NCI-H1092 (cell line): ENCODE measurements around the gene VEPH1.
A peak's percentile ranks its signal among the peaks of the same experiment; 100 is the strongest.
"Not testable (repeated sequence)": the region's sequence is repeated elsewhere in the genome, so short reads cannot be mapped to it uniquely, and the experiment has no call there.

ENCODE experiments used
- DNase-seq: peaks from one replicate; lab custom pipeline; 2025; lab: John Stamatoyannopoulos, UW

VEPH1 gene

GRCh38 chr3:157384491-157384890 lies 118.7 kb downstream of the VEPH1 start:
- no peak for DNase-seq

- DNase-seq: no peak
Measured at GRCh38 chr3:157384031-157384430, 119.2 kb downstream of the VEPH1 start.

- no peak for DNase-seq
Measured at GRCh38 chr3:157381606-157382005, 121.6 kb downstream of the VEPH1 start.

- DNase-seq: no peak
Measured at GRCh38 chr3:157379525-157380140, 123.6 kb downstream of the VEPH1 start.

- no peak for DNase-seq
Measured at GRCh38 chr3:157376603-157377300, 126.5 kb downstream of the VEPH1 start.

GRCh38 chr3:157375342-157375986 lies 127.8 kb downstream of the VEPH1 start:
- DNase-seq: no peak

- DNase-seq: no peak
Measured at GRCh38 chr3:157374933-157375332, 128.3 kb downstream of the VEPH1 start.

GRCh38 chr3:157373783-157374182 lies 129.4 kb downstream of the VEPH1 start:
- no peak for DNase-seq

- no peak for DNase-seq
Measured at GRCh38 chr3:157370867-157371266, 132.3 kb downstream of the VEPH1 start.

GRCh38 chr3:157369727-157370421 lies 133.3 kb downstream of the VEPH1 start:
- DNase-seq: peak; percentile 34

- DNase-seq: no peak
Measured at GRCh38 chr3:157368171-157368570, 135.0 kb downstream of the VEPH1 start.

GRCh38 chr3:157363393-157363792 lies 139.8 kb downstream of the VEPH1 start:
- DNase-seq: no peak

- no peak for DNase-seq
Measured at GRCh38 chr3:157362348-157362747, 140.9 kb downstream of the VEPH1 start.

GRCh38 chr3:157360044-157360443 lies 143.2 kb downstream of the VEPH1 start:
- DNase-seq: no peak

GRCh38 chr3:157356541-157356940 lies 146.7 kb downstream of the VEPH1 start:
- no peak for DNase-seq

- no peak for DNase-seq
Measured at GRCh38 chr3:157355276-157355675, 147.9 kb downstream of the VEPH1 start.

GRCh38 chr3:157354722-157355121 lies 148.5 kb downstream of the VEPH1 start:
- DNase-seq: no peak

- DNase-seq: no peak
Measured at GRCh38 chr3:157354254-157354653, 149.0 kb downstream of the VEPH1 start.

GRCh38 chr3:157353652-157354051 lies 149.6 kb downstream of the VEPH1 start:
- no peak for DNase-seq

- no peak for DNase-seq
Measured at GRCh38 chr3:157351981-157352380, 151.2 kb downstream of the VEPH1 start.

- not testable (repeated sequence) for DNase-seq
Measured at GRCh38 chr3:157350651-157351050, 152.6 kb downstream of the VEPH1 start.

GRCh38 chr3:157348304-157349075 lies 154.7 kb downstream of the VEPH1 start:
- not testable (repeated sequence) for DNase-seq
